22Rv1 (cell line): ENCODE measurements around the gene GLP1R.

Experiments
- CTCF ChIP-seq: fragments of 450-650 bp; IDR thresholded peaks from 2 replicates; pipeline ENCODE4 v1.5.1; 2017; ENCODE audit warnings: mild to moderate bottlenecking
- ZFX ChIP-seq: fragments of 450-650 bp; IDR thresholded peaks from 2 replicates; pipeline ENCODE4 v1.6.1; 2017; ENCODE audit warnings: antibody characterized with exemption, borderline replicate concordance

- TF ChIP-seq CTCF = no peak
- no peak for TF ChIP-seq ZFX
Measured at GRCh38 chr6:39021041-39021440, 27.5 kb upstream of the GLP1R start.
